NCI-H1417 (cell line): ENCODE data around the gene ACOXL.

Experiments used
- DNase-seq, 3 experiments: peaks; one replicate each; lab custom pipeline; 2025; lab: John Stamatoyannopoulos, UW

The ACOXL gene

DNA sequence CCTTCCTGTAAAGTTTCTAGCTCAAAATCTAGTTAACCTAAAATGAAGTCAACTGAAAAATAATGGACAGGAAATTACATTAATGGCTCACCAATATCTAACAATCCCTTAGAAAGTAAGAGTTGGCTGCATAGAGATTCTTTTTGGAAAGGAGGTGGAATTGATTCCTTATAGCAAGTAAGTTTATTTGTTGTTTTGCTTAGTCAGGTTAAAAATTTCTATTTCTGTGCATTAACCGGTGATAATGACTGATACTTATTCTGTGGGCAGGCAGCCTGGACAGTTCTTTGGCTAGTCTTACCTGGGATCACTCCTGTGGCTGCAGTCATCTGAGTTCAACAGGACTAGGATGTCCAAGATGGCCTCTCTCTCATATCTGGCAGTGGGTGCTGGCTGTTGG is 381.5 kb downstream of the ACOXL start:
- DNase-seq, result no peak

DNA sequence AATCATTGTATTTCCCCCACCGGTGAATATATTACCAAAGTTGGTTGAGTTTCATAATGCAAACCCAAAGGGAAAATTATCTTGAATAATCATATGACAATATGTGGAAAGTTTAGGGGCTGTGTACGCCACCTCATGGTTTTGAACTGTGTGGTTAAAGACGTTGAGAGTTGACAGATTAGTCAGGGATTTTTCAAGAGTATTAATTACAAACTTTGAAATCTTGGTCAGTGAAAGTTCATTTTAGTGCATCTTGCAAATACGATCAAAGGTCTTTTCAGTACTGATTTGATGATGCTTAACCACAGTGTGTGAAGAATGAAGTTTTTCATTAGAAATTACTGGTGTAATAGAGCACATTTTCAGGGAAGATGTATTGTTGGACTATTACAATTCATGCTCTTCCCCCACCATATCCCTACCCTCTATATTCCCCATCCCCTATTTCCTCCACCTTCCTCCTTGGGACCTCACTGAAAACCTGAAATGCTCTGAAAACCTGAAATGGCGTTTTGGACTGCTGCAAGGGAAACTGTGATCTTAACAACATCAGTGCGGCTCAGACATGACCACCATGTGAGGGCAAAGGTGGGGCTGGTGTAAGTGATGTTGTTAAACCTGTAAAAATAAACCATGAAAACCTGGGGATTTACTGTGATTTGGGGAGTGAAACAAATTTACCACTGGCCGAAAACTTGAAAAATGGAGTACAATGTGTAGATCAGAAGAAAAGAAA is 383.8 kb downstream of the ACOXL start:
- DNase-seq, result no peak

DNA sequence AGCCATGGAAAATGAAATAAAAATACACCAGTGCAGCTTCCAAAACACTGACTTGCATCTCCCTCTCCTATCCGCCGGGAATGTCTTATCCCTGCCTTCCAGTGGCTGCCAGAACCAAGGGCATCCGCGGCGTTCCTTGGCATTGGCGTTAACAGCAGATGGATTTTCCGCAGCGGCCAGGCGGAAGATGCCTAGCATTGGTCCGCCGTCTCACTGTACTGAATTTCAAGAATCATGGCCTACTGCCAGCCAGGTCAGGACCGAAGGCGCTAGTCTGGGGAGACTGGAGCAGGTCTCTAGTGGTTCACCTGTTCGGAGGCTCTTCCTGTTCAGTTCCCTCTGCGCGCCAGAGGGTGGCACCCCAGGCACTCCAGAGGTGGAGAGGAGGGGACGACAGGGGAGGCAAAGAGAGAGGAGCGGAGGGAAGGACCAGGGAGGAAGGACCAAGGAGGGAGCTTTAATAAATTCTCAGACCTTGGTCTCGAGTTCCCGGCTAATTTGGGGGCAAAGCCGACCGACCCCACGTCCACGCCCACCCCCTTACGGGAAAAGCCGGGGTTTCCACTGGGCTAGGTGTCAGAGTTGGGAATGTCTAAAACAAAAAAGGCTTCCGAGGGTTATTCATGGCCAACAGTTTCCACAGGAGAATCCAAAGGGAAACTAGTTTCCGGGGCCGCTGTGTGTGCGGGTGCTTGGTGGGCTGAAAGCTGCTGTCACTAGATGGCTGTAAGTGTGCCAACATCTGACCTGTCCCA is 384.6 kb downstream of the ACOXL start:
- peak in 2 of 3 experiments; percentile 22 to 44 for DNase-seq

DNA sequence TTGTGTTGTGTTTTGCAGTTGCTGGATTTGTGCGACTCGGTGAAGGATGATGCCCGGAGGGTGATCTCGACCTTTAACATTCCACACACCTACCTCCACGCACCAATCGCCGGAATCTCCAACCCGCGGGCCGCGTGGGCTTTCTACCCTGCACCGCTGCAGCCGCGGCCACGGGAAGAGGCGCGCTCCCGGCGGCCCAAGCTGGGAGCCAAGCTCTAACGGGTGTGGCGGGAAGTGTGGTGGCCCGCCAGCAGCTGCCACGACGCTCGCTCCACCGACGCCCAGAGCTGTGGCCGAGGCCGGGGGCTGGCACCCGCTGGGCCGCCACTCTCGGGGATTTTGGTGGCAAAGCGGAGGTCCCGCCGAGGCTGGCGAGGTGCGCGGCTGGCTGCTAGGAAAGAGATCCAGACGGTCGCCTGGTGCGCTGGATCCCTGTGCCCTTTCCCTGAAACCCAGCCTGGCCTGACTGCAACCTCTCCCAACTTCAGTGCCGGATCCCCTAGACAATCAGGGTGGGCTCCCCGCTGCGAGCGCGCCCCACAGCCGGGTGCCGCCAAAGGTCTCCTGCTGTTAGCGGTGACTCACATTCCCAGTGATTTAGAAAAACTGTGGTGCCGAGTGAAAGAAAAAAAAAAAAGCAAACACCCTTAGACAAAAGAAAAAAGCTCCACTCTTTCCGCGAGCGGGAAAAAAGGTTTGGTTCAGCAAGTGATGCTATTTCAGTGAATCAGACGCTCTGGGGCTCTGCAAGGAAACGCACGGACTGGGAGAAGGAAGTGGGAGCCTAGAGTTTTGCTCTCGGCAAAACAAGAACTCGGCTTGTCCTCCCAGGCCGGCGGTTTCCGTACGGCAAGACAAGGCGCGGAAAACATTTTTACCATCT is 385.5 kb downstream of the ACOXL start:
- no peak for DNase-seq

DNA sequence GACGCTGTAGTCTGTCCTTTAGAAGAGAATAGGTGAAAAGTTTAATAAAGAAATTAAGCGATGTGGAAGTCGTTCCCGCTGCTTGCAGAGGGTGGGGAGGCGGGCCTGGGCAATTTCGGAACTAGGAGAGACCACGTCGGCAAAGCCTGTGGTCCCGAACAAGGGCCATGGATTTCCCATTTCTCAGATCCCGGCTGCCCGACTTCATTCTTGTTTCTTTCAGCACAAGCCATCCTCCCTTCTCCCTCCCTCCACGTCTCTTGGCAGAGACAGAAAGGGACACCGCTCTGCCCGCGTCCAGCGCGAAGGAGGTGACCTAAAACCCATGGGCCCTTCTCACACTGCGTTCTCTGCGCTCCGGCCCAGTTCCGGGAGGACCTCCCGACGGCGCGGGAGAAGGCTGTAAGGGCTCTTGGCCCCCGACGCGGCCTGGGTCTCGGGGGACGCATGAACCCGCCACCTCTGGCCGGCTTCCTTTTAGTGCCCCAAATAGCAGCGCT is 386.2 kb downstream of the ACOXL start:
- DNase-seq, result no peak

DNA sequence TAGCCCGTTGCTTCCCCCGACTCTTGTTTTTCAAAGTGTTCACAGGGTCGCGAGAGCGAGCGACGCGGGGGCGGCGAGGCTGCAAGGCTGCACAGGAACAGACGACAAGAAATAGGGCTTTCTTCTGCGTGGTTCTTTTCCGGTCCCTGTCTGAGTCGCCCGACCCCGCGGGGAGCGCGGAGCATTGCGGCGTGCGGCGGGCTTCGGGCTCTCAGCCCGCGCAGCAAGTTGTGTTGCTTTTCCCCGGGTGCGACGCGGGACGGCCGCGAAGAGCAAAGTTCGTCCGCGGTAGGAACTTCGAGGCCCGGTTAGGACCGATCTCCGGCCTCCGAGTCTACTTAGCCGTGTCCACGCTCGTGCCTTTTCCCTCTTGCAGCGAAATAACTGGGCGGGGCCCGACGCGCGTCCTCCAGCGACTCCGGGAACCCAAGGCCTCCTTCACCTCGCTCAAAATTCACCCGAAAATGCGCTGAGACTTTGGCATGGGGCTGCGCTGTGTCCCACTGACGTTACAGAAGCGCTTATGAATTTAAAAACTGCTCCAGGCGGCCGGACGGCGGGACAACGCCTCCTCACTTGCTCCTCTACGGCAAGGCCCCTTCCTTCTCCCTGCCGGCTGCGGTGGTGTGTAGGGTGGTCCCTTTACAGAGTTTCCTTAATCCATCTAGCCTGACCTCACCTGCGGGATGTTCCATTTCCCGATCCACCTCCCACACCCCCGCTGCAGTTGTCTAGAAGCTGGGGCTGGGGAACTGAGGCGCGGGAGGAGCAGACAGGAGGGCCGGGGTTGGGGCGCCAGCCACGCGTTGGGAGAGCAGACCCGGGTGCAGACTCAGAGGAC is 386.8 kb downstream of the ACOXL start:
- peak in 1 of 3 experiments; percentile 9 for DNase-seq

DNA sequence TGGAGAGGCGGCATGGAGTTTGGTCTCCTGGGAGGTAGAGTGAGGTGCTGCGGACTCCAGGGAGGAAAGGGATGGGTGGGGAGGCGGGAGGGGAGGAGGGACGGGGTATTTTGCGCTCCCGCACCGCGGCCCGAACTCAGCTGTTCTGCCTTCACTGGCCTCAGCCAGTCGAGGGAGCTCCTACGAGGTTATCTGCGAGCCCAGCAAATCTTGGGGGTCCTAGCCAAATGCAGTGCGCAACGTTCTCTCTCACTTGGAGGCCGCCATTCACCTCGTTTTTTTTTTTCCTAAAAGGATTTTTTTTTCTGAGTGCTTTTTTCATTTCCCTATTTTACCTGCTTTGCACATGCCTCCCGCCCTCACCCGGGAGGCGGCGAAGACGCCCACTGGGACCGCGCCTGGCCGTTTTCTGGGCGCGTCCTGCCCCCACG is 387.5 kb downstream of the ACOXL start:
- no peak for DNase-seq

DNA sequence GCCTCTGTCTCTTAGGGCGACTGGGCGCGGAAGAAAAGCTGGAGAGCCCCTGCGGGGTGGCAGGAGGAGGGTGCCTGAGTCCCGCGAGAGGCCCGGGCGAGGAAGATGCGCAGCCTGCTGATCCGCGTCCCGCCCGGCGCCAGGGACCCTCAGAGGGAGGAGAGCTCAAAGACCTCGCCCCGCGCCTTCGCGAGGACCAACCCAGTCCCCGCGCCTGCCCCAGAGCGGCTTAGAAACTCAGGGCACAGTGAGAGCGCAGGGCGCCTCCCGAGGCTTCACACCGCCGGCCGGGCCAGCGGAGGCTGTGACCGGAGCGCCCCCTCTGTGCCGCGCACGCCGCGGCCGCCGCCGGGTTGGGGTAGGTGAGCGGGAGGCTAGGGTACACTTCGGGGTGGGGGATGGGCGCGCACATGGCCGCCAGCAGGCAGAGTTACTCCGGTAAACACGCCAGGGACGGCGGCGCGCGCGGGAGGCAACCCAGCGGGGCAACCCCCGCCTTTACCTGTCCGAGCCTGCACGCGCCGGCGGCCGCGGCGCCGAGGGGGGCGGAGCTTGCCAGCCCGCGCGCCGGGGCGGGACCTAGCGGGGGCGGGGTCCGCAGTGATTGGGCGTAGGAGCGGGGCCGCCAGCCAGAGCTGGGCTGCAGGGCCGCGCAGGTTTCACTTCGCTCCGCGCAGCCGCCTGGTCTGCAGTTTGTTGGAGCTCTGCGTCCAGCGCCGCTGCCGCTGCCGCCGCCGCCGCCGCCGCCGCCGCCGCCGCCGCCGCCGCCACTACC is 388.1 kb downstream of the ACOXL start, which contains the start of gene BCL2L11:
TSS of gene BCL2L11 (plus strand) at position 662 of the 775 bp plus-strand sequence. CDS start 2,832 bp downstream, outside the sequence.
- peak; percentile 88 to 97 (median 96) for DNase-seq

DNA sequence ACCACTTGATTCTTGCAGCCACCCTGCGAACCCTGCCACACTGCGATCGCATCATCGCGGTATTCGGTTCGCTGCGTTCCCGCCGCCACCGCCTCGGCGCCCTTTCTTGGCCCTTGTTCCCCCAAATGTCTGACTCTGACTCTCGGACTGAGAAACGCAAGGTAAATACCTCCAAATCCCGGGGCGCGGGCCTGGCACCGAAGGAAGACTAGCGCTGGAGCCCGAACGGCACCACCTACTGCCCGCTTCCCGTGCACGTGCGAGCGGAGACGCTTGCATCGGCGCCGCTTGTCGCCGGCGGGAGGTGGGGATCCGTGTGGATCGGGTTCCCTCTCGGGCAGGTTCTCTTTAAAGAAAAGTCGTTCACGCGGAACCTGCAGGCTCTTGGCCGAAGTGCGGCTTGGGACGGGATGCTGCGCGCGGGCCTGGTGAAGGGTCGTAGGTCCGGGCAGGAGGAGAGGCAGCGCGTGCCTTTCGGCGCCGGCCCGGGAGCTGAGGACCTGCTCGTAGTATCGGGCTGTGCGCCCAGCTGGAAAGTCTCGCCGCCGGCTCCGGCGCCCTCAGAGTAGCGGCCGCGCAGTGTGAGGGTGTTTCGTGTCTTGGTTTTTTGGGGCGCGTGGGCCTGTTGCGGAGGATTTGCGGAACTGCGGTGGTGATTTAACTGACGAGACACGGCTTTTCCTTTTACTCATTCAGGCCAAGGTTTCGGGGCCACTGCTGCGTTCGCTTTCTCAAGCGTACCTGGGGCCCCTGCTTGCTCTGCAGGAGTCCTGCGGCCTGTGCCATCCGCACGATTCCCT is 388.9 kb downstream of the ACOXL start:
- DNase-seq, result peak; percentile 50 to 84 (median 82)

DNA sequence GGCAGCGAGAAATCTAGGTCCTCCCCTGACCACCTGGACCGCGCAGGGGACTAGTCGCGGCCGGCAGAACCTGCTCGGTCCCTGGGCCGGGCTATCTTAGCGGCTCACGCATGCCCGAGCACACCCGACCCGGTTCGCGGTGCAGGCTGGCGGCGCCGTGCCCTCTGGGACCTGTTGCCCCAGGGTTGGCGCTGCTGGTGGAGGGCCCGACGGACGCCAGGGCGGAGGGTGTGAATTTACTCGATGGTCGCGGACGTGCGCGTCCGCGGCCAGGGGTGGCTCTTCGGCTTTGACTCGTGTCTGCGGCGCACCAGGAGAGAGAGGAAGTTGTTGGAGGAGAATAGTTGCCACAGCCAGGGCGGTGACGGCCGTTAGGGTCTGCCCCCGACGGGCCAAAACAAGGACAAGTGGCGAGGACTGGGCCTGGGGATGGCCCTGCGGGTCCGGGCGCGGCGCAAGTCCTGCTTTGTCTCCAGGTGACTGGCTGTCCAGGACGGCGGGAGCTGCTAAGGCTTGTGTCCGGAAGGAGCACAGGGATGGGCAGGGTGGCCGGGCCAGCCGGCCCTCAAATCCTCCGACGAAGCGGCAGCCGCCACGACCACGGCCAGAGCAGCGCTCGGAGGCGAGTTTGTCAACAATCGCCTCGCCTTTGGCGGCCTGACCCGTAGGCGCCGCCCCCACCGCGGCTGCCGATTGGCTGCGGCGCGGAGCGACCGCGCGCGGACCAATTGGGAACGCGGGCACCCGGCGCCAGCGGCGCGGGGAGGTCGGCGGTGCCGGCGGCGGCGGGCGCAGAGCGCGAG is 389.7 kb downstream of the ACOXL start:
- peak; percentile 88 to 95 (median 92) for DNase-seq

DNA sequence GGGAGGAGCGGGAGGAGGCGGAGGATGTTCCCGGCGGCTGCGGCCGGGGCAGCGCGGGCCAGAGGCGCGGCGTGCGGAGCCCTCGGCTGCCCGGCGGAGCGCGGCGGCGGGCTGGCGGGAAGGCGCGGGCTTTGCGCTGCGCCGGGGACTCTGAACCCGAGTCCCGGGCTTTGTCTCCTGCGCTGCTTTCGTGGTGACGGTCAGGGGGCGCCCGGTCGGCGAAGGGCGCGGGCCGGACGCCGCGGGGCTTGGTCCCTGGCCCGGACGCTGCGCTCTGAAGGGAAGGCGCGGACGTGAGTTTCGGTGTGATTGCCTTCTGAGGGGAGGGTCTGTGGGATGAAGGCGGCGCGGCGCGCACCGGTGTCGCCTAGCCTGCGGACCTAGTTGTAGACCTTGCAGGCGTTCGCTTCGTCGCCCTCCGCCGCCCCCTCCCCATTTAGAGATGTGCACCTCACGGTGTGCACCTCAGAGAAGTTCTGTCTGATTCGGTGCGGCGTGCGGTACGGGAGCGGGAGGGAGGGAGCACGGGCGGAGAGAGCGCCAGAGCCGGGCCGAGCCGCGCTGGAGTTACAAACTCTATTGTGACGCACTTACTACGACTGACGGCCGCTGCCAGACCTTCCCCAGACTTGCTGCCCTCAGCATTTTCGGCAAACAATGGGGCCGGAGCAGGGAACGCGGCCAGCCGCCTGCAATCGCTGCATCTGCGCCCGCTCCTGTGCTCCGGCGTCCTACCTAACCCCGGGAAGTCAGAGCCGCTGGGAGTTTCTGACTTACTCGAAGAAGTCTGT is 390.5 kb downstream of the ACOXL start:
- DNase-seq, result peak; percentile 39 to 86 (median 84)

DNA sequence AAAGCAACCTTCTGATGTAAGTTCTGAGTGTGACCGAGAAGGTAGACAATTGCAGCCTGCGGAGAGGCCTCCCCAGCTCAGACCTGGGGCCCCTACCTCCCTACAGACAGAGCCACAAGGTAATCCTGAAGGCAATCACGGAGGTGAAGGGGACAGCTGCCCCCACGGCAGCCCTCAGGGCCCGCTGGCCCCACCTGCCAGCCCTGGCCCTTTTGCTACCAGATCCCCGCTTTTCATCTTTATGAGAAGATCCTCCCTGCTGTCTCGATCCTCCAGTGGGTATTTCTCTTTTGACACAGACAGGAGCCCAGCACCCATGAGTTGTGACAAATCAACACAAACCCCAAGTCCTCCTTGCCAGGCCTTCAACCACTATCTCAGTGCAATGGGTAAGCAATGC is 391.4 kb downstream of the ACOXL start:
- DNase-seq, result peak in 1 of 3 experiments; percentile 33

DNA sequence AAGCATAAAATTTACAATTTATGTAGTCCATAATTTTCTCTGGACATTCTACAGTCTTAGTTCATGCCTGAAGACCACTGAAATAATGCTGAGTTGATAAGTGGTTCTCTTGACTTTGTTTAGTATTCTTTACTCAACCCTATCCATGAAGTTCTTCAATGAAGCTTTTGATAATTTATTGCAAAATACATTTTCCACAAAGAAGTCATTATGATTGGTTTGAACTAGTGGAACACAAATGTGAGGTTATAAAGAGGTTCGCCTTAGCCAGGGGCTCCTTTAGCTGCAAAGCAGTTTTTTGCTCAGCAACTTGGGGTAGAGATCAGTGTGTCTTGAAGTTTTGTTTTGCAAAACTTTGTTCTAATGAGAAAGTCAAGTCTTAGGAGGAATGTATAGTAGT is 394.2 kb downstream of the ACOXL start:
- DNase-seq, result no peak

DNA sequence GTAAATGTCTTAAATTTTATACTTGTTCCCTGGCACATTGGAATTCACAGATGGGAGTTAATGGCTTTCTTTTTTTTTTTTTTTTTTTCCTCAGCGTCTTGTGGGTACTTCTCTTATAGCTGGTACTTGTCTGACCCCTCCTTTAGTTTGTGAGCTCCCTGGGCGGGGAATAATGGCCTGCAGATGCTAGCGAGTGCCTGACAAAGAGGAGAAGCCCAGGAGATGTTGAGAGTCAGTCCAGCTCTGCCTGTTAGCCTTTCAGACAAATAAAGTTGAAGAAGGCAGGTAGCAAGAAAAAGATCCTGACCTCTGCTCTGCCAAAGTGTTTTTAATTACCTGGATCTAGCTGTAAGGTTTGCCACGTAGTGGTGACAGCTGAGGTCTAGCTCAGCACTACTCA is 395.0 kb downstream of the ACOXL start:
- DNase-seq, result peak; percentile 4 to 72 (median 32)

DNA sequence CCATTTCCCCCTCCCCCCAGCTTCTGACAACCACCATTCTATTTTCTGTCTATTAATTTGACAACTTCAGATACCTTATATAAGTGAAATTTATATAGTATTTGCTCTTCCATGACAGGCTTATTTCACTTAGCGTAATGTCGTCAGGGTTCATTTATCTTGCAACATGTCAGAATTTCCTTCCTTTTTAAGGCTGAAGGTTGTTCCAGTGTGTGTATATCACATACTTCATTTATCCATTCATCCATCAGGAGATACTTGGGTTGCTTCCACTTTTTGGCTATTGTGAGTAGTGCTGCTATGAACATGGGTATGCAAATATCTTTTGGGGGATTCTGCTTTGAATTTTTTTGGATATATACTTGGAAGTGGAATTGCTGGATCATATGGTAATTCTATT is 395.7 kb downstream of the ACOXL start:
- DNase-seq, result no peak

DNA sequence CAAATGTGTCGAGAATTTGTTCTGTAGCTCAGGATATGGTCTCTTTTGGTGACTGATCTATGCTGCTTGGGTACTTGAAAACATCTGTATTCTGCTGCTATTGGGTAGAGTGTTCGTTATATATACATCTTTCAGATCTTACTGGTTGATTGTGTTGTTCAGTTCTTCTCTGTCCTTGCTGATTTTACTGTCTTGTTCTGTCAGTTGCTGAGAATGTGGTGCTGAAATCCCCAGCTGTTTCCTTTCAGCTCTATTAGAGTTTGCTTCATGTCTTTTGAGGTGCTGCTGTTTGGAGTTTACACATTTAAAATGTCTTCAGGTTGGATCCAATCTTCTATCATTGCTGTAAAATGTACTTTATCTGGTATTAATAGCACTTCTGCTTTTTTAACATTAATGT is 401.2 kb downstream of the ACOXL start:
- DNase-seq, result no peak

DNA sequence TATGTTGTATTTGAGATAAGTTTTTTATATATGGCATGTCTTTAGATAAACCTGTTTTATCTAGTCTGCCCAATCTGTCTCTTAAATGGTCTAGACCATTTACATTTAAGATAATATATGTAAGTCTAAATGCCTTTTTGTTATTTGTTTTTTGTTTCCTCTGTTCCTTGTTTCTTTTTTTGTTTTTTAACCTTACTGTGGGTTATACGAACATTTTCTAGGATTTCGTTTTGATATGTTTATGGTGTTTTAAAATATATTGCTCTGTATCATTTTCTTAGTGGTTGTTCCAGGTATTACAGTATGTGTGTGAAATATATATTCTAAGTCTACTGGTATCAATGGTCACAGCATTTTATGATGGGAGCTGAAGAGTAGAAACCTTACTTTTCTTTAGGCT is 401.7 kb downstream of the ACOXL start:
- no peak for DNase-seq
